ENCODE data around the gene GCK. TPM values are rescaled to one million over a fixed set of nuclear protein-coding genes. Genes with fewer than 3 reads are reported as not detected.

The GCK gene
- total RNA-seq, 1 donor from 2014 or later, result 2.4 TPM

DNA sequence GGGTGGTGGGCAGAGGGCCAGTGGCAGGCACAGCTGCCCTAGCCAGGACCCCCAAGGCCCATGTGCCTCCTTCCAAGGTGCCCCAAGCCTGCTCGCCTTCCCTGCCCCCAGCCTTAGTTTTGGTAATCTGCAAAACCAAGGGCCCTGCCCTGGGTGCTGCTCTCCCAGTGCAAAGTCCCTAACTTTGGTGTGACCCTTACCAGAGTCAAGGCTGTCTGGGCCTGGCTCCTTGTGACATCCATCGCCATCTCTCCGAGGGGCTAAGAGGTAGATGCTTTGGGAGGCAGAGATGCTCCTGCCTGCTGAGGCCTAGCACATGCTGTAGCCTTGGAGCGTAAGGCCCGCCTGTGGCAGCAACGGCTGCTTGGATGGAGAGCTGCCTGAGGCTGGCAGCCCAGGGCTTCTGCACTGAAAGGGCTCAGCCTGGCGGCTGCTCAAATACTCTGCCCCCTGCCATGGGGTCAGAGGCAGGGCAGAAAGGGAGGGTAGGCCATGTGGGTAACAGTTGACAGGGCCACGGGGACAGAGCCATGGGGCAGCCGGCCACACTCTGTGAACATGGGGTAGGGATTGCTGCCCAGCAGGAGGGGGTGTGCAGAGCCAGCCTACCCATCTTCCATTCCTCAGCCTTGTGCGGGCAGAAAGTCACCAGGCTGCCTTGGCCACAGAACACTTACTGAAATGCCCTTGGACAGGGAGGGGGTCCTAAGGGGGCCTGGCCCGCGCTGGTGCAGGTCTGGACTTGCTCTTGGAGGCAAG, 30.2 kb downstream of the GCK start:
- no peak for DNase-seq (ENCODE audit: low spot score)
- Mint-ChIP-seq H3K4me1 (ENCODE audit: low read depth) (no peaks in the 10 kb centered on the region), H3K27me3 (ENCODE audit: insufficient read depth) (peaks cover 5% of the 10 kb centered on the region), H3K4me3 (no peak overlapping the region), H3K9me3 (no peaks in the 10 kb centered on the region), H3K27ac (no peak overlapping the region), H3K36me3 (ENCODE audit: low read depth) (no peaks in the 10 kb centered on the region)
- intact Hi-C loops (cut with micrococcal nuclease), result no loop called here

DNA sequence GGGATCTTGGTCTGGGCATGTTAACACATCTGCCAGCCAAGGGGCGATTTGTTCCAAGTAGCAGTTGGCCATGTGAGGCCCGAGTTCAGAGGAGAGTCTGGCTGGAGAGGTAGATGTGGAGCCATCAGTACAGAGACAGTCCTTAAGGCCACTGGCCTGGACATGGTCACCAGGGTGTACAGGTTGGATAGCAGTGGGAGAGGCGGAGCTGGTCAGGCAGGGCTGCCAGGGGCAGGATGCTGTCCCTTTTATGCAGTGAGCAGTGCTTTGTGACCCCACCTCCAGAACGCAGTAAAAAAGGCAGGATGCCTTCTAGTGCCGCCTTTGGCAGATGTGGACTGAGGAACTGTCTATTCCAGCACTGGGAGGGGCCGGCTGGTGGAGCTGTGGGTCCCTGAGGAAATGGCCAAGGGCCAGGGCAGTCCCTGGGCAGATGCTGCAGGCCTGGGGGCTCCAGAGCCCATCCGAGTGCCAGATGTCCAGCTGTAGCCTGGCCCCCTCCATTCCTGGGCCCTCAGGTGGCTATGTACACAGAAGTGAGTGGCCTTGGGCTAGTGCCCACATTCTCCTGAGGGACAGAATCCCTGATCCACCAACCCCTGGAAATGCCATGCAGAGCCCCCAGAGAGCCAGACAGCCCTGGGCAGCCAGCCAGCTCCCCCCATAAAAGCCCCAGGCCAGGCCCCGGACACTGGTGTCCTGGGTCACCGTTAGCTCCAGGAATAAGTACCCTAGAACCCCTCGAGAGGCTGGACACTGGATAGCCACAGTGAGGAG, 31.0 kb downstream of the GCK start:
- H3K4me1 Mint-ChIP-seq (ENCODE audit: low read depth), result no peaks in the 10 kb centered on the region
- no peak overlapping the region for H3K4me3 Mint-ChIP-seq
- H3K36me3 Mint-ChIP-seq (ENCODE audit: low read depth), result no peaks in the 10 kb centered on the region
- no peak for DNase-seq (ENCODE audit: low spot score)
- intact Hi-C loops (cut with micrococcal nuclease), result no loop called here
- H3K9me3 Mint-ChIP-seq, result no peaks in the 10 kb centered on the region
- no peak overlapping the region for H3K27ac Mint-ChIP-seq
- H3K27me3 Mint-ChIP-seq (ENCODE audit: insufficient read depth), result peaks cover 3% of the 10 kb centered on the region

DNA sequence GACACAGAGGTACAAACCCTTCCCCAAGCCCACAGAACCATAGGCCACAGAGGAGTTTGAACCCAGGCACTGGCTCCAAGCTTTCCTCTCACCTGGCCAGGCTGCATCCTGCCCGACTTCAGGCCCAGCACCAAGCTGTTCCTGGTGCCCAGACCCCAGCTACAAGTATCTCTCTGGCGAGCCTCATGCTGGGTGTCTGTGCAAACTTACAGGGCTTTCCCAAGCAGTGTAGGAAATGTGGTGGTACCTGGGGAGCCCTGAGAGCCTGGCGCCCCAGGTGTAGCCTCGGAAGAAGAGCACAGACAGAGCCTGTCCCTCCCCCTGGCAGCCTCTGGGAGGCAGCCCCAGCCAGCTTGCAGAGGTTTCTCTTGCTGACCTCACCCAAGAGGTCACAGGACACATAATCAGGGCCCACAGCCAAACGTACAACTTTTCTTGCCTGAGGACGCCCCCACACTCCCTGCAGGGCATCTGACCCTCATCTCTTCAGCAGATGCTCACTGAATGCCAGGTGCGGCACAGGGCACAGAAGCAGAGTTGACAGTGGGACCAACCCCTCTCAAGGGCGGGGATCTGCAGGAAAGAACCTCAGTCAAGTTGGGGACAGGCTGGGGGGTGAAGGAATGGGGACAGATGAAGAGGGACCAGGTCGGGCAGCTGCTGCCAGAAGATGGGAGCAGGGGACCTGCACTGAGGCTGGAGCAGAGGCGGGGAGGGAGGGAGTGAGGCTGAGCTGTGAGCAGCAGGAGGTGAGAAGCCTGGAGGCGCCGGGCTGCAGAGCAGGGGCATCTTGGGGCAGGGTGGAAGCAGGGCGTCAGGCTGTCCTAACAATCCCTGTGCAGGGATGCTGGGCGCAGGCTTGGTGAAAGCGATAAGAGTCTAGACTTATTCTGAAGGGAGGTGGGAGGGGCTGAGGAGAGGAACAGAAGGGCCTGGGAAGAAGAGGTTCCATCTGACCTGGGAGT, 31.8 kb downstream of the GCK start:
- Mint-ChIP-seq H3K4me1 (ENCODE audit: low read depth) (no peaks in the 10 kb centered on the region), H3K27ac (no peak overlapping the region), H3K4me3 (no peak overlapping the region), H3K27me3 (ENCODE audit: insufficient read depth) (no peaks in the 10 kb centered on the region), H3K9me3 (no peaks in the 10 kb centered on the region), H3K36me3 (ENCODE audit: low read depth) (no peaks in the 10 kb centered on the region)
- no peak for DNase-seq (ENCODE audit: low spot score)
- intact Hi-C loops (cut with micrococcal nuclease), result no loop called here

DNA sequence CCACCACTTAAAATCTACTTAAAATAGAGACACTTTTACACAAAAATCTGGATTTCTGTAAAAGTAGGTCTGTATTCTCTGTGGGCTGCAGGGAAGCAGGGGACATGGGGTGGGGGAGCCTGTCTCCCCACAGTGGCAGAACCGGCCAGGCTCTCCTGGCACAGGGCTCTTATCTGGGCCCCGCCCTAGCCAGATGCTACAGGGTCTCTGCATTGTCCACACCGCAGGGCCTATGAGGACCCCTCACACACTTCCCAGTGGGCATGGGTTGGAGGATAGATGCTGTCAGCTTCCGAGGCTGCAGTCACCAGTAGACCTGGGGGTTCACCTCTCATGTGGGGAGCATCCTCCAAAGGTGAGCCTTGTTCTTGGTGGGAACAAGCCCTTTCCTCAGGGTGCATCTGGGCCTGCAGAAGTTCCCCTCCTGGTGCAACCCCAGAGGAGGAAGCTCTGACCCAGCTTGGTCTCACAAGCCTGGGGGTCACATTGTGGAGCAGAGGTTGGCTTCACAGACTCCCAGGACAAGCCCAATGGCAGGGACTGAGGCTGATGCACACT, 32.7 kb downstream of the GCK start:
- DNase-seq (ENCODE audit: low spot score), result no peak
- Mint-ChIP-seq H3K36me3 (ENCODE audit: low read depth) (no peaks in the 10 kb centered on the region), H3K4me3 (no peak overlapping the region), H3K27ac (no peak overlapping the region), H3K9me3 (no peaks in the 10 kb centered on the region), H3K4me1 (ENCODE audit: low read depth) (no peaks in the 10 kb centered on the region), H3K27me3 (ENCODE audit: insufficient read depth) (no peaks in the 10 kb centered on the region)
- intact Hi-C loops (cut with micrococcal nuclease), result no loop called here

DNA sequence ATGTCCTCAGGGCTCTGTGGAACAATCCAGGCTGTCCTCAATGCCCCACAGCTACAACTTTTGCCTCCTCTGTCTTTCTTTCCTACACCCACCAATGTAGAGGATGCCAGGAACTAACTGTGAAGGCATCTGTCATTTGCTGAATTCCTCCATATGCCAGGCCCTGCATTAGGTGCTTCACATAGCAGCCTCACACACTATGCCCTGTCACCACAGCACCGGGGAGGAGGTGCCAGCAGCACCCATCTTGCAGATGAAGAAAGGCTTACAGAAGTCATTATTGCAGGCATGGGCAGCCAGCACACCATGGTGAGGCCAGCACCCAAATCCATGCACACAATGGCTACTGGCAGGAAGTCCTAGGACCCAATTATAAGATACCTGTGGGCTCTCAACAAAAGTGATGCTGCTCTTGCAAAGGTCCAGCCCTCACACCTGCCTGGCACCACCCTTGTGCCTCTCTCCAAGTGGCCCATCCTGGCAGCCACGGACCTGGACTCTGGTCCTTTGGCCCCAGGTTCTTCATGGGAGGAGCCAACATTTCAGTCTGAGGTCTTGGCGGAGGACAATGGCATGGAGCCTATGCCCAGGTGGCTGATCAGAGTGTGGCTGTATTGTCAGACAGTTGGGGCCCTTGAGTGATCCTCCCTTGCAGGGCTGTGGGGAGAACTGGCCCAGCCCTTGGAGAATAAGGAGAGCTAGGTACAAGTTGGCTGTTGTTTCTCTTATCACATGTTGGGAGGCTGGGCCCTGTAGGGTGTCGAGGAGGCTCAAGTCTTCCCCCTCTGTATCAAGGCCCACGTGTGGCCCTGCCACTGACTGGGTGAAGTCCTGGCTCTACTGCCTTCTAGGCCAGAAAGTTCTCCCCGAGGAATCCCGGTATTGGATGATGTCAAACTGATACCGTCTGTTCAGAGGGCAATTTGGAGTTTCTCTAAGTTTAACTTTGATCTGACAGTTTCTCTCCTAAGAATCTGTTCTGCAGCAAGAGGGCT, 33.8 kb downstream of the GCK start:
- Mint-ChIP-seq H3K4me1 (ENCODE audit: low read depth) (no peaks in the 10 kb centered on the region), H3K9me3 (no peaks in the 10 kb centered on the region), H3K27me3 (ENCODE audit: insufficient read depth) (no peaks in the 10 kb centered on the region), H3K27ac (no peak overlapping the region), H3K4me3 (no peak overlapping the region), H3K36me3 (ENCODE audit: low read depth) (no peaks in the 10 kb centered on the region)
- no peak for DNase-seq (ENCODE audit: low spot score)
- intact Hi-C loops (cut with micrococcal nuclease), result no loop called here

DNA sequence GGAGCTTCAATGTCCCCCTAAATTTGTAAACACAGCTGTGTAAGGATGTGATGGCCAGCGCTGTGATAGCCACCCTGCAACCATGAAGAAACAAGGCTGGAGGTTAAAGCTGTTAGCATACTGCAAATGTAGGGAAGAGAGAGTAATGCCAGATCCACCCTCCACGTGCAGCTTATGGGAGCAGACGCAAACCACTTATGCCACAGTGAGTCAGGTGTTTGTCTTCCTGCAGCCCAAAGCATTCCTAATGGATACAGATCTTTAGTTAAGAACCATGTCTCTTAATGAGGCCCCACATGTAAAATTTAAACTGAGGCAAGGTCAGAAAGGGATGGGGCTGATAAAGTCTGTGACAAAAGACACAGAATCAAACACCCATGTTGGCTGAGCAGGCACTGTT, 34.5 kb downstream of the GCK start:
- H3K4me3 Mint-ChIP-seq, result no peak overlapping the region
- no peaks in the 10 kb centered on the region for H3K36me3 Mint-ChIP-seq (ENCODE audit: low read depth)
- intact Hi-C loops (cut with micrococcal nuclease), result no loop called here
- H3K9me3 Mint-ChIP-seq, result no peaks in the 10 kb centered on the region
- no peaks in the 10 kb centered on the region for H3K4me1 Mint-ChIP-seq (ENCODE audit: low read depth)
- no peak overlapping the region for H3K27ac Mint-ChIP-seq
- no peak for DNase-seq (ENCODE audit: low spot score)
- no peaks in the 10 kb centered on the region for H3K27me3 Mint-ChIP-seq (ENCODE audit: insufficient read depth)

DNA sequence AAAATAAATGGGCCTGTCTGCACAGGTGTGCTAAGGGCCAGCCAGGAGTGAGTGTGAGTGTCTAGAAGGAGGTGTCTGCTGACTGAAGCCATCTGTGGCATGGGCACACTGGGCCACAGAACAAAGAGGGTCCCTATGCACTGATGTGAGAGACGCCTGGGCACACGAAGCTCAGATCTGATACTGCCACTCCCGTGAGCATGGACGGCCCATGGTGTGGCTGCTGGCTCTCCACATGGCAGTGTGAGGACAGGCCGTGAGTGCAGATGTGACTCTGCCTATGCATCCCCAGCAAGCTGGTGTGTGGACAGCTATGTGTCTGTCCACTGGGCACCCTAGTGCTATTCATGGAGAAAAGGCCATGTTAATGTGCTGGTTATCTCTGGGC, 35.3 kb downstream of the GCK start:
- no peaks in the 10 kb centered on the region for H3K4me1 Mint-ChIP-seq (ENCODE audit: low read depth)
- no peaks in the 10 kb centered on the region for H3K9me3 Mint-ChIP-seq
- H3K36me3 Mint-ChIP-seq (ENCODE audit: low read depth), result no peaks in the 10 kb centered on the region
- H3K27ac Mint-ChIP-seq, result no peak overlapping the region
- no peaks in the 10 kb centered on the region for H3K27me3 Mint-ChIP-seq (ENCODE audit: insufficient read depth)
- intact Hi-C loops (cut with micrococcal nuclease), result no loop called here
- DNase-seq (ENCODE audit: low spot score), result no peak
- no peak overlapping the region for H3K4me3 Mint-ChIP-seq

DNA sequence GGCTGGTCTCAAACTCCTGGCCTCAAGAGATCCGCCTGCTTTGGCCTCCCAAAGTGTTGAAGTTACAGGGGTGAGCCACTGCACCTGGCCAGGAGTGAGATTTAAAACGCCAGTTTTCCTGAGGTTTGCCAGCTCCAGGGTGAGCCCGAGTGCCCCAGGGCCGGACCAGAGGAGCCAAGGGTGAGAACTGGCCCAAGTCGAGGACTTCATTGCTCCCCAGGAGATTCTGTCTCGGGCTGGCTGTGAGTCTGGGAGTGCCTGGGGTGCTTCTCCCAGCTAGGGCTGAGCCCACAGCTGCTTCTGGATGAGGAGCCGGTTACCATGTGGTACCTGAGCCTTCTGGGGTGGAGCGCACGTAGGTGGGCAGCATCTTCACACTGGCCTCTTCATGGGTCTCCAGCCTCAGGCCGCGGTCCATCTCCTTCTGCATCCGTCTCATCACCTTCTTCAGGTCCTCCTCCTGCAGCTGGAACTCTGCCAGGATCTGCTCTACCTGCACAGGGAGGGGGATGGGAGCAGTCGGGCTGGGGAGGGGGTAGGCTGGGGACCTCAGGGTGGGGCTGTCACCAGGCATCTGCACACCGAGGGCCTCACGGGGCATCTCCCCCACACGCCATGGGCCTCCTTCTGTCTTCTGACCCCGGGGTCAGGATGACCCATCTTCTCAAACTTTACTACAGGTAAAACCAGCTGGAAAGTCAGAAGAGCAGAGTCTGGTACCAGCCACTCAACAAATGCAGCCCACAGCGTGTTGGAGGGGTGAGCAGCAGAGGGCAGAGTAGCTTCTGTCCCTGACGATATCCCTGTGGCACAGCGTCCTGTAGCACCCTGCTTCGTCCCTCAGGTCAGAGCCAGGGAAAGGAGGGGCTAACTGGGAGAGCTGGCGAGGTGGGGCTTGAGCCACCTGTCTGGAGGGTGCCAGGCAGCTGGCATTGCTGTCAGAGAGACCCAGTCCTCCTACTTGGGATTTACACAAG, 36.0 kb downstream of the GCK start:
- no peak for DNase-seq (ENCODE audit: low spot score)
- no peaks in the 10 kb centered on the region for H3K9me3 Mint-ChIP-seq
- no peak overlapping the region for H3K4me3 Mint-ChIP-seq
- H3K27ac Mint-ChIP-seq, result no peak overlapping the region
- intact Hi-C loops (cut with micrococcal nuclease), result no loop called here
- H3K36me3 Mint-ChIP-seq (ENCODE audit: low read depth), result no peaks in the 10 kb centered on the region
- H3K27me3 Mint-ChIP-seq (ENCODE audit: insufficient read depth), result no peaks in the 10 kb centered on the region
- no peaks in the 10 kb centered on the region for H3K4me1 Mint-ChIP-seq (ENCODE audit: low read depth)

DNA sequence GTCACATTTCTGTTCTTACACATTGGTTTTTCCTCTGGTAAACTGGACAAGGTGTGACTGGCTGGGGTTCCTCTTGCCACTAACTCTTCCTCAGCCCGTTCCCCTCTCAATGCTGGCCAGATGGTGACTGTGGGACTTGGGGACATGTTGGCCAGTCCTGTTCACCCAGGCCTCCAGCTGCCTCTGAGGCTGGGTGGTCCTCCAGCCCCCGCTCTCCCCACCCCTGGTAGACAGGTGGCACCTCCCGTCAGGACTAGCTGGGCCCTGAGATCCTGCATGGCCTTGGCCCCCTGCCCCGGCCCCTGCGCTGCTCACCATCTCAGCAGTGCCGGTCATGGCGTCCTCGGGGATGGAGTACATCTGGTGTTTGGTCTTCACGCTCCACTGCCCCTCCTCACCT, 37.3 kb downstream of the GCK start:
- Mint-ChIP-seq H3K9me3 (no peaks in the 10 kb centered on the region), H3K4me3 (no peak overlapping the region), H3K27ac (no peak overlapping the region), H3K4me1 (ENCODE audit: low read depth) (no peaks in the 10 kb centered on the region), H3K27me3 (ENCODE audit: insufficient read depth) (peaks cover under 1% of the 10 kb centered on the region), H3K36me3 (ENCODE audit: low read depth) (no peaks in the 10 kb centered on the region)
- intact Hi-C loops (cut with micrococcal nuclease), result no loop called here
- DNase-seq (ENCODE audit: low spot score), result no peak

DNA sequence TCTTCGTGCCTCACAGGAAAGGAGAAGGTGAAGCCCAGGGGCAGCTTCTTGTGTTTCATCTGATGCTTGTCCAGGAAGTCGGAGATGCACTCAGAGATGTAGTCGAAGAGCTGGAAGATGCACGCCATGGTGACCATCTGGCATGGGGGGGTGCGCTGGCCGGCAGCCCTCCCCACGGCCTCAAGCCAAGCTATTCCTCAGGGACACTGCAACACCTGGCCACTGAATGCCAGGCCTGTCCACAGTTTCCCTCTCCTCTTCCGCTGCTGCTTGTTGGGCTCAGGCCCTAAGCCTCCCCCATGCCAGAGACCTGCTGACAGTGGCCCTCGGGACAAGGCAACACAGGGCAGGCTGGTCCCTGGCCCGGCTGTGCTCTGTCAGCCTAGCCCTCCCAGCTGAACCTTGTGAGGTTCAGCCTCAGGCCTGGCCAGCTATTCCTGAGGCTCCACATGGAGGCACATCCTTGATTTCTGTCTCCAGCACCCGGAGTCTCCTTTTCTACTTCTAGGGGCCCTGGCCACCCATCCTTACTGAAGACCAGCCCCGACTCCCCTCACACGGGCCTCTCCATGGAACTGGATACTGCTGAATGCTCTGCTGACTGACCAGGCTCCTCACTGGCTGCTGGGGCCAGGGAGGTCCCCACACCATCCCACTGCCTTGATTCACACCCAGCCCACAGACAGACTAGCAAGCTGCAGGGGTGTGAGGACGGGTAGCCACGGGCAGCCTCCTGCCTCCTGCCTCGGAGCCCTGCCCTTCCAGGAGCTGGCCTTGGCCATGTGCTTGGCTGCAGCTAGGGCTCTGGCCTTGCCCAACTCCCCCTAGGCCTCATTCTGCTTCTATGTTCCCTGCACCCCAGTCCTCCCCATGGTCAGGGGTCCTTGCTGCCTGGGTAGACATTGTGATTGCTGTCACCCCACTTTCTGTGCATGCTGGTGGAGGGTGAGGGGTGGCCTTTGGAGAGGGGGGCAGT, 38.0 kb downstream of the GCK start:
- H3K36me3 Mint-ChIP-seq (ENCODE audit: low read depth), result no peaks in the 10 kb centered on the region
- no peak overlapping the region for H3K4me3 Mint-ChIP-seq
- H3K27me3 Mint-ChIP-seq (ENCODE audit: insufficient read depth), result peaks cover 6% of the 10 kb centered on the region
- H3K27ac Mint-ChIP-seq, result no peak overlapping the region
- intact Hi-C loops (cut with micrococcal nuclease), result no loop called here
- H3K4me1 Mint-ChIP-seq (ENCODE audit: low read depth), result no peaks in the 10 kb centered on the region
- no peak for DNase-seq (ENCODE audit: low spot score)
- H3K9me3 Mint-ChIP-seq, result no peaks in the 10 kb centered on the region
